ENCODE data around the gene MRPS2. TPM values are rescaled to one million over a fixed set of nuclear protein-coding genes. Genes with fewer than 3 reads are reported as not detected.

MRPS2 gene
- total and polyA plus RNA-seq, 9 of the 15 experiments (the other 6 are each of a cell fraction or from before 2014, with no cell fraction given): 8.0 to 167 (median 81.3) TPM

- TF ChIP-seq, protein P1, sequence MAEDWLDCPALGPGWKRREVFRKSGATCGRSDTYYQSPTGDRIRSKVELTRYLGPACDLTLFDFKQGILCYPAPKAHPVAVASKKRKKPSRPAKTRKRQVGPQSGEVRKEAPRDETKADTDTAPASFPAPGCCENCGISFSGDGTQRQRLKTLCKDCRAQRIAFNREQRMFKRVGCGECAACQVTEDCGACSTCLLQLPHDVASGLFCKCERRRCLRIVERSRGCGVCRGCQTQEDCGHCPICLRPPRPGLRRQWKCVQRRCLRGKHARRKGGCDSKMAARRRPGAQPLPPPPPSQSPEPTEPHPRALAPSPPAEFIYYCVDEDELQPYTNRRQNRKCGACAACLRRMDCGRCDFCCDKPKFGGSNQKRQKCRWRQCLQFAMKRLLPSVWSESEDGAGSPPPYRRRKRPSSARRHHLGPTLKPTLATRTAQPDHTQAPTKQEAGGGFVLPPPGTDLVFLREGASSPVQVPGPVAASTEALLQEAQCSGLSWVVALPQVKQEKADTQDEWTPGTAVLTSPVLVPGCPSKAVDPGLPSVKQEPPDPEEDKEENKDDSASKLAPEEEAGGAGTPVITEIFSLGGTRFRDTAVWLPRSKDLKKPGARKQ (CRISPR knock-in tag; IDR thresholded peaks at IDR 0.05): no peak
- TF ChIP-seq FOSL1 (tag; conservative IDR thresholded peaks at IDR 0.05): no peak
- TF ChIP-seq JUN (IDR thresholded peaks at IDR 0.05; ENCODE audit: borderline replicate concordance, low read depth, low read length): no peak
- no peak for TF ChIP-seq JUN (CRISPR knock-in tag; IDR thresholded peaks at IDR 0.05; ENCODE audit: borderline replicate concordance)
- TF ChIP-seq HINFP (tag; conservative IDR thresholded peaks at IDR 0.05; ENCODE audit: low read depth): no peak
- TF ChIP-seq ZNF780A (CRISPR knock-in tag; IDR thresholded peaks at IDR 0.05): no peak
- TF ChIP-seq WHSC1 (IDR thresholded peaks at IDR 0.05; ENCODE audit: low read length): no peak
- TF ChIP-seq ZNF76 (CRISPR knock-in tag; IDR thresholded peaks at IDR 0.05; ENCODE audit: borderline replicate concordance): no peak
- no peak for TF ChIP-seq ZNF785 (CRISPR knock-in tag; IDR thresholded peaks at IDR 0.05)
- TF ChIP-seq, protein P2, sequence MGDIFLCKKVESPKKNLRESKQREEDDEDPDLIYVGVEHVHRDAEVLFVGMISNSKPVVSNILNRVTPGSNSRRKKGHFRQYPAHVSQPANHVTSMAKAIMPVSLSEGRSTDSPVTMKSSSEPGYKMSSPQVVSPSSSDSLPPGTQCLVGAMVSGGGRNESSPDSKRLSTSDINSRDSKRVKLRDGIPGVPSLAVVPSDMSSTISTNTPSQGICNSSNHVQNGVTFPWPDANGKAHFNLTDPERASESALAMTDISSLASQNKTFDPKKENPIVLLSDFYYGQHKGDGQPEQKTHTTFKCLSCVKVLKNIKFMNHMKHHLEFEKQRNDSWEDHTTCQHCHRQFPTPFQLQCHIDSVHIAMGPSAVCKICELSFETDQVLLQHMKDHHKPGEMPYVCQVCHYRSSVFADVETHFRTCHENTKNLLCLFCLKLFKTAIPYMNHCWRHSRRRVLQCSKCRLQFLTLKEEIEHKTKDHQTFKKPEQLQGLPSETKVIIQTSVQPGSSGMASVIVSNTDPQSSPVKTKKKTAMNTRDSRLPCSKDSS (IDR thresholded peaks at IDR 0.05; ENCODE audit: low read depth, partially characterized antibody): no peak
- no peak for TF ChIP-seq PREB (CRISPR knock-in tag; IDR thresholded peaks at IDR 0.05)
- TF ChIP-seq NCOA6 (IDR thresholded peaks at IDR 0.05): no peak
- TF ChIP-seq IFI16 (CRISPR knock-in tag; IDR thresholded peaks at IDR 0.05): no peak
- no peak for TF ChIP-seq RCOR1 (IDR thresholded peaks at IDR 0.05; ENCODE audit: borderline replicate concordance in 1 of 2, low read depth in 2 of 2, low read length in 2 of 2)
- no peak for TF ChIP-seq FOXO4 (CRISPR knock-in tag; IDR thresholded peaks at IDR 0.05)
- TF ChIP-seq ZBED1 (IDR thresholded peaks at IDR 0.05): 0 out of 2 replicates have a peak, but pooled peaks have one; percentile 28
- no peak for TF ChIP-seq TCFL5 (CRISPR knock-in tag; conservative IDR thresholded peaks at IDR 0.05)
- TF ChIP-seq SAFB (IDR thresholded peaks at IDR 0.05; ENCODE audit: borderline replicate concordance, low read depth, low read length): peak; percentile 57; the same call in 1 of the 2 replicates
- TF ChIP-seq ILK (tag; IDR thresholded peaks at IDR 0.05; ENCODE audit: borderline replicate concordance, low read depth): no peak
- TF ChIP-seq GTF2F1 (IDR thresholded peaks at IDR 0.05; ENCODE audit: low read depth, low read length): no peak
Observed at GRCh38 chr9:135499326-135500070, 984 bp upstream of the MRPS2 start (continued).
